H1 (cell line): ENCODE measurements around the gene CYP11A1. TPM values are rescaled to one million over a fixed set of nuclear protein-coding genes. Genes with fewer than 3 reads are reported as not detected.

ENCODE experiments used
- CBX8 ChIP-seq: fragments of 300-800, 300-1000 bp; sonication (generic); IDR thresholded peaks from 2 replicates; pipeline ENCODE4 v1.7.1; 2016; ENCODE audit warnings: low read depth, low read length, borderline replicate concordance
- EZH2 ChIP-seq: fragments of 200-600 bp; sonication (generic); IDR thresholded peaks from 2 replicates; pipeline ENCODE4 v1.7.1; 2012; ENCODE audit warnings: low read depth, mild to moderate bottlenecking, moderate library complexity, low read length, inconsistent platforms; ENCODE audit not compliant: severe bottlenecking
- HDAC6 ChIP-seq: IDR thresholded peaks from one replicate; pipeline ENCODE4 v1.7.1; 2012; ENCODE audit warnings: low read depth, mild to moderate bottlenecking, inconsistent platforms, low read length, moderate library complexity
- POLR2A ChIP-seq, 2 experiments: IDR thresholded peaks; 1 replicate in 1 of 2; 2 replicates in 1 of 2; pipeline ENCODE4 v1.6.1; 2011; ENCODE audit warnings: low read depth in 2 of 2, low read length in 2 of 2, mild to moderate bottlenecking in 2 of 2; ENCODE audit errors: control extremely low read depth in 1 of 2
- polyA plus RNA-seq, 7 experiments: library from polyadenylated mRNA; depleted of rRNA in 3 of 7; stranded (reverse) in 5 of 7; unstranded in 2 of 7; fragments of >200 nt in 5 of 7; fragments of 200-250 nt in 2 of 7; gene quantifications; 1 replicate in 5 of 7; 2 replicates in 1 of 7; 4 replicates in 1 of 7; pipeline versions ENCODE4 v1.2.1 to v1.2.3, GENCODE V29; 2011 to 2013; ENCODE audit warnings: missing spikeins in 2 of 7, mixed read lengths in 2 of 7
- total RNA-seq: library from RNA; stranded (reverse); fragmentation: NEBNext Ultra II Directional; extraction: Animal tissue kit (Norgen Biotek cat#: 25700); gene quantifications from 2 replicates; pipeline ENCODE4 v1.2.1, GENCODE V29; 2021

CYP11A1 gene
- total and polyA plus RNA-seq, 2 of the 8 experiments (the other 6 are each of a cell fraction or from before 2014, with no cell fraction given) = 1.9 to 7.2 TPM

- TF ChIP-seq HDAC6 (no peak), CBX8 (no peak), EZH2 (no peak), POLR2A (IDR thresholded peaks at IDR 0.05; ENCODE audit: control extremely low read depth in 1 of 2, low read depth in 2 of 2, low read length in 2 of 2) (no peak)
- TF ChIP-seq, all 59 proteins: peak for 0
Observed at GRCh38 chr15:74398183-74398582, 30.7 kb upstream of the CYP11A1 start (continued).
